T-helper 1 cell treated with Interleukin-12 subunit alpha and Interleukin-12 subunit beta and Interleukin-4 antibody, amounts not matched to agents 30 μg/mL and 1 μg/mL, for 36 hours (primary cell): ENCODE data around the gene ISYNA1.

Source experiments
- H3K27ac Mint-ChIP-seq: one replicate; pipeline ENCODE4 v1.8.0; 2021; ENCODE audit warnings: mild to moderate bottlenecking, mixed read lengths
- H3K27me3 Mint-ChIP-seq: one replicate; pipeline ENCODE4 v1.8.0; 2021; ENCODE audit warnings: low read depth, mixed read lengths
- H3K36me3 Mint-ChIP-seq: one replicate; pipeline ENCODE4 v1.8.0; 2021; ENCODE audit warnings: low read depth, mixed read lengths
- H3K4me1 Mint-ChIP-seq: one replicate; pipeline ENCODE4 v1.8.0; 2021; ENCODE audit warnings: low read depth, mixed read lengths
- H3K4me3 Mint-ChIP-seq: one replicate; pipeline ENCODE4 v1.8.0; 2021; ENCODE audit warnings: mild to moderate bottlenecking, moderate library complexity, mixed read lengths
- H3K9me3 Mint-ChIP-seq: one replicate; pipeline ENCODE4 v1.8.0; 2021; ENCODE audit warnings: mixed read lengths

ISYNA1 gene

GRCh38 chr19:18437491-18438330, at the start of gene ISYNA1:
ISYNA1 (minus strand) TSS chr19:18438133; CDS start chr19:18437979, 154 bp downstream.
- Mint-ChIP-seq H3K36me3 (peaks cover 17% of the 10 kb centered on the region), H3K27ac (no peak within 1 kb of the TSS)

GRCh38 chr19:18486746-18487145, 48.8 kb upstream of the ISYNA1 start:
- peaks cover 11% of the 10 kb centered on the region for H3K4me1 Mint-ChIP-seq
- H3K27ac Mint-ChIP-seq: no peak overlapping the region
- no peaks in the 10 kb centered on the region for H3K9me3 Mint-ChIP-seq
- no peaks in the 10 kb centered on the region for H3K27me3 Mint-ChIP-seq
- no peak overlapping the region for H3K4me3 Mint-ChIP-seq
- no peaks in the 10 kb centered on the region for H3K36me3 Mint-ChIP-seq

More at GRCh38 chr19:18437491-18438330, at the start of gene ISYNA1:
- H3K9me3 Mint-ChIP-seq: peaks cover 5% of the 10 kb centered on the region
- no peaks in the 10 kb centered on the region for H3K27me3 Mint-ChIP-seq
- peak within 1 kb of the TSS; percentile 59 for H3K4me3 Mint-ChIP-seq
- peaks cover 19% of the 10 kb centered on the region for H3K4me1 Mint-ChIP-seq

- no peak overlapping the region for H3K27ac Mint-ChIP-seq
- no peaks in the 10 kb centered on the region for H3K27me3 Mint-ChIP-seq
- no peak overlapping the region for H3K4me3 Mint-ChIP-seq
- no peaks in the 10 kb centered on the region for H3K9me3 Mint-ChIP-seq
- H3K36me3 Mint-ChIP-seq: no peaks in the 10 kb centered on the region
- H3K4me1 Mint-ChIP-seq: peaks cover 22% of the 10 kb centered on the region
These were observed 47.1 kb upstream of the ISYNA1 start for GRCh38 chr19:18484992-18485391.

DNA sequence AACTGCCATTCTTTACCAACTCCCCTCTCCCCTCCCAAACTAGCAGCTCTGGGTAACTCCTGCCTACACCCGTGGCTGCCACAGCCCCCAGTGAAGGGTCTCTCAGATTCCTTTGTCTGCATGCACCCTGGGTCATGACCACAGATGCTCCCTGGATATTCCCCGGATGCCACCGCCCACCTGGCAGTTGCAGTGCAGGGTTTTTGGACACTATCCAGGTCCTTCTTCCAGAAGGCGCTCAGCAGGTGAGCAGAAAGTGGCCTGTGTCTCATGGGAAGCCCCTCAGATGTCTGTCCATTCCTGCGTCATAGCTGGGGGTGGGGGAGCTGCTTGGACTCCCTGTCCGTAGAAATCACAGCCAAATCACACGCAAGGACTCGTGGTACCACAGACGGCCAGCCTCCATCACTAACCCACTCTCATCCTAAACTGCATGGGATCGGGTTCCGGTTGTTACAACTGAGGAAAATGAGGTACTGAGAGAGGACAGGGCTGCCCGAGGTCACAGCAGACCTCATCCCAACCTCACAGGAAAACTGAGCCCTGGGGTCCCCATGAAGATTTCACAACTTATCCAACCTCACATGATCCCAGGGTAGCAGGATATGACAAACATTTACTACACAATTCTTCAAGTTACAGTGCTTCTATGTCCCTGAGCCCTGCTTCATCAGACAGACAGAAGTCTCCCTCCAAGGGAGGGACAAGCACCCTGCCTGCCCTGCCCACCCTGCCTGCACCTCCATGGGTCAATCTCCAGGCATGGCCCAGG, 45.4 kb upstream of the ISYNA1 start:
- peaks cover 38% of the 10 kb centered on the region for H3K4me1 Mint-ChIP-seq
- no peaks in the 10 kb centered on the region for H3K27me3 Mint-ChIP-seq
- H3K9me3 Mint-ChIP-seq: no peaks in the 10 kb centered on the region
- no peak overlapping the region for H3K4me3 Mint-ChIP-seq
- peak overlapping the region; percentile 59 for H3K27ac Mint-ChIP-seq
- H3K36me3 Mint-ChIP-seq: peaks cover 1% of the 10 kb centered on the region

GRCh38 chr19:18481505-18482222, 43.7 kb upstream of the ISYNA1 start:
- Mint-ChIP-seq H3K9me3 (no peaks in the 10 kb centered on the region), H3K27me3 (no peaks in the 10 kb centered on the region), H3K4me1 (peaks cover 44% of the 10 kb centered on the region), H3K4me3 (no peak overlapping the region), H3K27ac (peak overlapping the region; percentile 58), H3K36me3 (peaks cover 5% of the 10 kb centered on the region)

GRCh38 chr19:18480006-18480691, 42.2 kb upstream of the ISYNA1 start:
- Mint-ChIP-seq H3K36me3 (peaks cover 6% of the 10 kb centered on the region), H3K27ac (peak overlapping the region; percentile 36), H3K27me3 (no peaks in the 10 kb centered on the region), H3K4me1 (peaks cover 48% of the 10 kb centered on the region), H3K9me3 (no peaks in the 10 kb centered on the region), H3K4me3 (no peak overlapping the region)

GRCh38 chr19:18478545-18479311, 40.8 kb upstream of the ISYNA1 start:
- Mint-ChIP-seq H3K27ac (peak overlapping the region; percentile 87), H3K9me3 (no peaks in the 10 kb centered on the region), H3K4me3 (peak overlapping the region; percentile 71), H3K4me1 (peaks cover 47% of the 10 kb centered on the region), H3K27me3 (no peaks in the 10 kb centered on the region), H3K36me3 (peaks cover 6% of the 10 kb centered on the region)

DNA sequence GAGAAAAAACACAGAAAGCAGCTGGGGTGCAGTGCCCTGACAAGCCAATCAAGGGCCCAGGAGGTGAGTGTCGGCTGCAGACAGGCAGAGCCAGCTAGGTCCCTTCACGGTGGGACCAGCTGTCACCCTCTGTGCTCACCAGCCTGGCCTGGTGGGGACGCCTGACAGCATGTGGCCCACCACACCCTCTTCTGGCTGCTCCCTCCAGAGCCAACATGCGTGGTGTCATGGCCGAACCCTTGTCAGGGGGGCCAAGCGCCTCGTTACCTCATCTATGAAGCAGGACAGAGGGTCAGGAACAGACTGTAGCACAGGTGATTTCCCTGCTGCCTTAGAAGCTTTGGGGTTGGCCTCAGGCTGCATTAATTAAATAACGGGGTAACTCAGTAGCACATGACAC, 40.0 kb upstream of the ISYNA1 start:
- H3K27ac Mint-ChIP-seq: peak overlapping the region; percentile 66
- H3K27me3 Mint-ChIP-seq: no peaks in the 10 kb centered on the region
- H3K4me1 Mint-ChIP-seq: peaks cover 44% of the 10 kb centered on the region
- no peaks in the 10 kb centered on the region for H3K9me3 Mint-ChIP-seq
- no peak overlapping the region for H3K4me3 Mint-ChIP-seq
- H3K36me3 Mint-ChIP-seq: peaks cover 6% of the 10 kb centered on the region

DNA sequence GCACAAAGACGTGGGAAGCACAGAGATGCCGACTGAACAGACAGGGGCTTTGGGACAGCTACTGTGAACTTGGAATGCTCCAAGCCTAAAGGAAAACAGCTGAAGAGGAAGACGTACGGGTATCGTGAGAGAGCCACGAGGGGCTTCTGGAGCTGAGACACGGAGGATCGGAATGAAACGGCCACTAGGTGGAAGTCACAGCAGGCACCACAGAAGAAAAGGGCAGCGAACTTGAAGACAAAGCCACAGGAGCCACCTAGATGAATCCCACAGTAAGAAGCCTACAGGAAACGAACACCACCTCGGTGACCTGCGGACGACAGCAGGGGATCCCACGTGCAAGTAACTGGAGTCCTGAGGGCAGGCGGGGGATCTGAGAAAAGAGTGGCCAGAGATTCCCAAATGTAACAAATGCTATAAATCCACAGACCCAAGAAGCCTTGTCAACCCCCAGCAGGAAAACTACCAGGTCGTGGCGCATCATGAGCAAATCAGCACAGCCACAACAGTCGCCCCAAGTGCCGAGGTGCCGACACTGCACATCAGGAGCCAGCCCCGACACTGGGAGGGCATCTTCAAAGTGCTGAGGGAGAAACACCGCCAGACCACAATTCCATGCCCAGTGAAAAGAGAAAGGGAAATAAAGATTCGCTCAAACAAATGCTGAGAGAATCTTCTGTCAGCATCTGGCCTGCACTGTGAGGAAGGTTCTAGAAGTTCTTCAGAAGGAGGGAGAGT, 39.3 kb upstream of the ISYNA1 start:
- Mint-ChIP-seq H3K4me1 (peaks cover 46% of the 10 kb centered on the region), H3K9me3 (no peaks in the 10 kb centered on the region), H3K36me3 (peaks cover 6% of the 10 kb centered on the region), H3K27me3 (no peaks in the 10 kb centered on the region), H3K4me3 (no peak overlapping the region), H3K27ac (peak overlapping the region; percentile 66)

DNA sequence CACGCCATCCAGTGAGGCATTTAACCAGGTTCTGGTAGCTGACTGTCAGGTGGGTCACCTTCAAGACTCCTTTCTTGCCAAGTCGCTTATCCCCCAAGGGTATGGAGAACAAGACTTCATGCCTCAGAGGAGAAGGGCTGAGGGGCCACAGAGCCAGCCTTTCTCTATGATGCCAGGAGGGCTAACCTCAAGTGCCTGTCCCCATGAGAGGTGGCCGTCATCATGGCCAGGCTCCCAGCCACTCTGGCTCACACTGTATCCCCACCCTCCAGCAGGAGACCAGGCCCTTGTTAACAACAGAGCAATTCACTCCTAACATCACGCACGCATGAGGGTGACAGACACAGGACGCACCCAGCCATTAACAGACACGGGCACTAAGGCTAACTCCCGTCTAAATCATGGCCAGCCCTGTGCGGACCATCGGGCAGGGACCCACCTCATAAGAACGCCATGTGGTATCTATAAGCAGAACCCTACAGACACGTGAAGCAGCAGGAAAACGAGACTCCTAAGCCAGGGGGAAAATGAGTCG, 38.6 kb upstream of the ISYNA1 start:
- Mint-ChIP-seq H3K4me1 (peaks cover 45% of the 10 kb centered on the region), H3K36me3 (peaks cover 6% of the 10 kb centered on the region)

DNA sequence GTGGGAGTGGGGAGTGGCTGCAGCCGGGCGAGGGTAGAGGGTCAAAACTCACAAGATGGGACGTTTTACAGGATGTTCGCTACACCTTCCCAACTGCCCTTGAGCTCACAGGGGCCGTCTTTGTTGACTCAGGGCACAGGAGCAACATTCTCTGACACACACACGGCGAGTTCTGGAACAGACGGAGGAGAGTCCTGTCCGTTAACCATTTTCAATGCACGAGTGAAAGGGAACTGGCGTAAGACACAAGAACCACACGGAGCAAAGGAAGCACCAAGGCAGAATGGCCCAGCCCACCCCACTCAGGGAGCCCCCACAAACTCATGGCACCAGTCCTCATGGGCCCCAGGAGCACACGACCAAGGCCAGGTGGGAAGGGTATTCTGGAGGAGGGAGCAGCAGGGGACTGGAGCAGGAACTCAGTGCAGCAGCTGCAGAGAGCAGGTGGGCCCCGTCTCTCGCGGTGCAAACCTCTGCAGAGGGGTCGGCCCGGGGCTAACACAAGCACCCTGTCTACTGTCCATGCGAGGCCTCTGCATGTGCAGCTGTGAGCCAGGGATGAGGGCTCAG, 37.9 kb upstream of the ISYNA1 start:
- H3K27me3 Mint-ChIP-seq: no peaks in the 10 kb centered on the region
- H3K9me3 Mint-ChIP-seq: no peaks in the 10 kb centered on the region
- peak overlapping the region; percentile 39 for H3K27ac Mint-ChIP-seq
- peaks cover 38% of the 10 kb centered on the region for H3K4me1 Mint-ChIP-seq
- peaks cover 6% of the 10 kb centered on the region for H3K36me3 Mint-ChIP-seq
- H3K4me3 Mint-ChIP-seq: no peak overlapping the region

More for the DNA sequence above, 38.6 kb upstream of the ISYNA1 start:
- Mint-ChIP-seq H3K27me3 (no peaks in the 10 kb centered on the region), H3K4me3 (no peak overlapping the region), H3K27ac (peak overlapping the region; percentile 61), H3K9me3 (no peaks in the 10 kb centered on the region)

DNA sequence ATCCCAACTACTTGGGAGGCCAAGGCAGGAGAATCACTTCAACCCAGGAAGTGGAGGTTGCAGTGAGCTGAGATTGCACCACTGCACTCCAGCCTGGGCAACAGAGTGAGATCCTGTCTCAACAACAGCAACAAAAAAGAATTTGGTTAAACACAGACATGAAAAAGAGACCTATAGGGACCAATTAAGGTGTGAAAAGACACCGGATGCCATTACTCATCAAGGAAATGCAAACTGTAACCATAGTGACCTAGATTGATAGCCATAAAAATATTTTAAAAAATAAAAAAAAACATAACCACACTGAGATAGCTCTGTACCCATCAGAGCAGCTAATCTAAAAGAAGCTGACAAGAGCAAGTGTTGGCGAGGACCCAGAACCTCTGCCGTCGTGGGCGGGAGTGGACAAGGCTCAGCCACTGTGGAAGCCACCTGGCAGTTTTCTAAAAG, 37.1 kb upstream of the ISYNA1 start:
- Mint-ChIP-seq H3K4me3 (no peak overlapping the region), H3K36me3 (peaks cover 6% of the 10 kb centered on the region), H3K27ac (peak overlapping the region; percentile 23)

More for the DNA sequence above, 37.1 kb upstream of the ISYNA1 start:
- Mint-ChIP-seq H3K27me3 (no peaks in the 10 kb centered on the region), H3K9me3 (no peaks in the 10 kb centered on the region), H3K4me1 (peaks cover 35% of the 10 kb centered on the region)
